ENCODE data around the gene TRDMT1.

The TRDMT1 gene

GRCh38 chr10:17208476-17208875 lies 7.0 kb upstream of the TRDMT1 start:
- no peaks in the 10 kb centered on the region for H3K27me3 ChIP-seq (ENCODE audit: insufficient read depth, low read length)
- H3K9me3 ChIP-seq (ENCODE audit: insufficient read depth, low read depth, low read length), result no peaks in the 10 kb centered on the region
- no peak overlapping the region for H3K18ac ChIP-seq (ENCODE audit: low read length)
- H3K4me3 ChIP-seq (ENCODE audit: low read depth, low read length), result no peak overlapping the region
- H3K14ac ChIP-seq (ENCODE audit: low read length), result no peak overlapping the region
- H4K8ac ChIP-seq (ENCODE audit: low read depth, low read length), result peak overlapping the region; percentile 28
- H3K4me2 ChIP-seq (ENCODE audit: low read length), result no peak overlapping the region
- H3K9ac ChIP-seq (ENCODE audit: low read length), result no peak overlapping the region
- H2BK5ac ChIP-seq (ENCODE audit: low read depth, low read length, poor library complexity), result no peak overlapping the region
- no peak overlapping the region for H4K12ac ChIP-seq (ENCODE audit: low read depth, low read length)
- H3K4ac ChIP-seq (ENCODE audit: low read depth, low read length), result no peak overlapping the region
- H2AFZ ChIP-seq (ENCODE audit: insufficient read depth, low read length, poor library complexity), result no peak overlapping the region
- no peak overlapping the region for H3K27ac ChIP-seq (ENCODE audit: low read depth, low read length)
- H2BK12ac ChIP-seq (ENCODE audit: low read length), result peak overlapping the region; percentile 64
- H2BK120ac ChIP-seq (ENCODE audit: insufficient read depth, low read length, poor library complexity), result no peak overlapping the region
- H4K91ac ChIP-seq (ENCODE audit: low read depth, low read length), result no peak overlapping the region
- H3K36me3 ChIP-seq (ENCODE audit: control insufficient read depth in 1 of 2, insufficient read depth in 2 of 2, low read length in 2 of 2), result no peaks in the 10 kb centered on the region
- no peak overlapping the region for H2AK5ac ChIP-seq (ENCODE audit: low read length)
- H3K79me2 ChIP-seq (ENCODE audit: control insufficient read depth, insufficient read depth, low read length, poor library complexity), result no peaks in the 10 kb centered on the region
- no peak for DNase-seq
- H3K23ac ChIP-seq (ENCODE audit: low read length), result no peak overlapping the region
- H3K4me1 ChIP-seq (ENCODE audit: control insufficient read depth in 1 of 2, insufficient read depth in 2 of 2, low read length in 2 of 2), result no peaks in the 10 kb centered on the region
- H3K79me1 ChIP-seq (ENCODE audit: low read length), result no peaks in the 10 kb centered on the region

GRCh38 chr10:17206210-17206709 lies 4.8 kb upstream of the TRDMT1 start:
- peaks cover 2 to 9% of the 10 kb centered on the region in 2 experiments for H3K4me1 ChIP-seq (ENCODE audit: control insufficient read depth in 1 of 2, insufficient read depth in 2 of 2, low read length in 2 of 2)
- H2BK5ac ChIP-seq (ENCODE audit: low read depth, low read length, poor library complexity), result no peak overlapping the region
- H3K9ac ChIP-seq (ENCODE audit: low read length), result no peak overlapping the region
- no peak overlapping the region for H2BK120ac ChIP-seq (ENCODE audit: insufficient read depth, low read length, poor library complexity)
- peaks cover 2% of the 10 kb centered on the region for H3K79me2 ChIP-seq (ENCODE audit: control insufficient read depth, insufficient read depth, low read length, poor library complexity)
- no peak overlapping the region for H2AFZ ChIP-seq (ENCODE audit: insufficient read depth, low read length, poor library complexity)
- no peaks in the 10 kb centered on the region for H3K36me3 ChIP-seq (ENCODE audit: control insufficient read depth in 1 of 2, insufficient read depth in 2 of 2, low read length in 2 of 2)
- H3K23ac ChIP-seq (ENCODE audit: low read length), result no peak overlapping the region
- H3K4ac ChIP-seq (ENCODE audit: low read depth, low read length), result no peak overlapping the region
- no peak overlapping the region for H3K4me3 ChIP-seq (ENCODE audit: low read depth, low read length)
- no CpG with 5 or more reads among the region's 7 CpGs for WGBS (ENCODE audit: extremely low coverage, insufficient coverage, insufficient read length)
- no peak overlapping the region for H3K4me2 ChIP-seq (ENCODE audit: low read length)
- no peaks in the 10 kb centered on the region for H3K9me3 ChIP-seq (ENCODE audit: insufficient read depth, low read depth, low read length)
- H3K18ac ChIP-seq (ENCODE audit: low read length), result no peak overlapping the region
- no peak overlapping the region for H4K12ac ChIP-seq (ENCODE audit: low read depth, low read length)
- H2AK5ac ChIP-seq (ENCODE audit: low read length), result no peak overlapping the region
- no peak overlapping the region for H3K14ac ChIP-seq (ENCODE audit: low read length)
- H3K27me3 ChIP-seq (ENCODE audit: insufficient read depth, low read length), result no peaks in the 10 kb centered on the region
- no peak overlapping the region for H4K91ac ChIP-seq (ENCODE audit: low read depth, low read length)
- H4K8ac ChIP-seq (ENCODE audit: low read depth, low read length), result no peak overlapping the region
- DNase-seq, result peak in 1 of 2 donors; percentile 40
- H3K79me1 ChIP-seq (ENCODE audit: low read length), result peaks cover 7% of the 10 kb centered on the region
- H3K27ac ChIP-seq (ENCODE audit: low read depth, low read length), result no peak overlapping the region
- no peak overlapping the region for H2BK12ac ChIP-seq (ENCODE audit: low read length)

- H4K8ac ChIP-seq (ENCODE audit: low read depth, low read length), result no peak overlapping the region
- H3K4me3 ChIP-seq (ENCODE audit: low read depth, low read length), result no peak overlapping the region
- H3K4ac ChIP-seq (ENCODE audit: low read depth, low read length), result no peak overlapping the region
- H2BK5ac ChIP-seq (ENCODE audit: low read depth, low read length, poor library complexity), result no peak overlapping the region
- H3K14ac ChIP-seq (ENCODE audit: low read length), result no peak overlapping the region
- H3K36me3 ChIP-seq (ENCODE audit: control insufficient read depth in 1 of 2, insufficient read depth in 2 of 2, low read length in 2 of 2), result no peaks in the 10 kb centered on the region
- no peaks in the 10 kb centered on the region for H3K27me3 ChIP-seq (ENCODE audit: insufficient read depth, low read length)
- H2AFZ ChIP-seq (ENCODE audit: insufficient read depth, low read length, poor library complexity), result no peak overlapping the region
- H3K9me3 ChIP-seq (ENCODE audit: insufficient read depth, low read depth, low read length), result no peaks in the 10 kb centered on the region
- no peak overlapping the region for H3K27ac ChIP-seq (ENCODE audit: low read depth, low read length)
- H2BK12ac ChIP-seq (ENCODE audit: low read length), result no peak overlapping the region
- no peak overlapping the region for H2BK120ac ChIP-seq (ENCODE audit: insufficient read depth, low read length, poor library complexity)
- no peak overlapping the region for H3K23ac ChIP-seq (ENCODE audit: low read length)
- peaks cover 12% of the 10 kb centered on the region for H3K79me1 ChIP-seq (ENCODE audit: low read length)
- H4K91ac ChIP-seq (ENCODE audit: low read depth, low read length), result no peak overlapping the region
- peaks cover 4% of the 10 kb centered on the region for H3K79me2 ChIP-seq (ENCODE audit: control insufficient read depth, insufficient read depth, low read length, poor library complexity)
- H3K4me2 ChIP-seq (ENCODE audit: low read length), result no peak overlapping the region
- no CpG with 5 or more reads among the region's 3 CpGs for WGBS (ENCODE audit: extremely low coverage, insufficient coverage, insufficient read length)
- H2AK5ac ChIP-seq (ENCODE audit: low read length), result no peak overlapping the region
- H3K4me1 ChIP-seq (ENCODE audit: control insufficient read depth in 1 of 2, insufficient read depth in 2 of 2, low read length in 2 of 2), result peaks cover 2 to 13% of the 10 kb centered on the region in 2 experiments
- no peak overlapping the region for H3K9ac ChIP-seq (ENCODE audit: low read length)
- no peak for DNase-seq
- no peak overlapping the region for H4K12ac ChIP-seq (ENCODE audit: low read depth, low read length)
- H3K18ac ChIP-seq (ENCODE audit: low read length), result no peak overlapping the region
Observed at GRCh38 chr10:17203416-17203815, 1.9 kb upstream of the TRDMT1 start.

- H4K12ac ChIP-seq (ENCODE audit: low read depth, low read length), result no peak overlapping the region
- no peak overlapping the region for H3K23ac ChIP-seq (ENCODE audit: low read length)
- H4K8ac ChIP-seq (ENCODE audit: low read depth, low read length), result no peak overlapping the region
- H3K18ac ChIP-seq (ENCODE audit: low read length), result no peak overlapping the region
- H3K9ac ChIP-seq (ENCODE audit: low read length), result no peak overlapping the region
- no peak overlapping the region for H3K4me2 ChIP-seq (ENCODE audit: low read length)
- no peak overlapping the region for H2AK5ac ChIP-seq (ENCODE audit: low read length)
- H2AFZ ChIP-seq (ENCODE audit: insufficient read depth, low read length, poor library complexity), result no peak overlapping the region
- H3K4me1 ChIP-seq (ENCODE audit: control insufficient read depth in 1 of 2, insufficient read depth in 2 of 2, low read length in 2 of 2), result peaks cover 2 to 13% of the 10 kb centered on the region in 2 experiments
- H3K9me3 ChIP-seq (ENCODE audit: insufficient read depth, low read depth, low read length), result no peaks in the 10 kb centered on the region
- no peaks in the 10 kb centered on the region for H3K36me3 ChIP-seq (ENCODE audit: control insufficient read depth in 1 of 2, insufficient read depth in 2 of 2, low read length in 2 of 2)
- H2BK12ac ChIP-seq (ENCODE audit: low read length), result no peak overlapping the region
- H3K27ac ChIP-seq (ENCODE audit: low read depth, low read length), result no peak overlapping the region
- H3K4ac ChIP-seq (ENCODE audit: low read depth, low read length), result no peak overlapping the region
- H3K27me3 ChIP-seq (ENCODE audit: insufficient read depth, low read length), result no peaks in the 10 kb centered on the region
- no peak overlapping the region for H3K4me3 ChIP-seq (ENCODE audit: low read depth, low read length)
- H4K91ac ChIP-seq (ENCODE audit: low read depth, low read length), result no peak overlapping the region
- WGBS (ENCODE audit: extremely low coverage, insufficient coverage, insufficient read length), result no CpG with 5 or more reads among the region's 4 CpGs
- H2BK120ac ChIP-seq (ENCODE audit: insufficient read depth, low read length, poor library complexity), result no peak overlapping the region
- DNase-seq, result no peak
- peaks cover 4% of the 10 kb centered on the region for H3K79me2 ChIP-seq (ENCODE audit: control insufficient read depth, insufficient read depth, low read length, poor library complexity)
- no peak overlapping the region for H3K14ac ChIP-seq (ENCODE audit: low read length)
- no peak overlapping the region for H2BK5ac ChIP-seq (ENCODE audit: low read depth, low read length, poor library complexity)
- peaks cover 12% of the 10 kb centered on the region for H3K79me1 ChIP-seq (ENCODE audit: low read length)
Observed at GRCh38 chr10:17202999-17203398, 1.5 kb upstream of the TRDMT1 start.

All from trophoblast cell (in vitro differentiated cells and primary cell).